Thymus (tissue), 11 donors: ENCODE data around the gene RBM5. TPM values are rescaled to one million over a fixed set of nuclear protein-coding genes. Genes with fewer than 3 reads are reported as not detected.

Source experiments
- DNase-seq, 9 donors: peaks; one replicate each; pipeline ENCODE4 v3.0.0-alpha.2; 2013; ENCODE audit warnings: low spot score in 9 of 9, low read depth in 6 of 9, missing footprints in 1 of 9
- H3K27ac ChIP-seq, 2 donors: one replicate each; pipeline ENCODE4 v1.5.1; 2013; ENCODE audit warnings: control low read depth in 1 of 2, low read depth in 1 of 2, low read length in 1 of 2, mild to moderate bottlenecking in 1 of 2, moderate library complexity in 1 of 2
- H3K27me3 ChIP-seq, 2 donors: one replicate each; pipeline ENCODE4 v1.5.1; 2013; ENCODE audit warnings: low read length in 1 of 2; ENCODE audit not compliant: control insufficient read depth in 2 of 2, insufficient read depth in 1 of 2
- H3K36me3 ChIP-seq, 2 donors: one replicate each; pipeline ENCODE4 v1.5.1; 2013; ENCODE audit warnings: low read length in 1 of 2, mild to moderate bottlenecking in 1 of 2, moderate library complexity in 1 of 2; ENCODE audit not compliant: control insufficient read depth in 2 of 2, insufficient read depth in 2 of 2
- H3K4me1 ChIP-seq, 2 donors: one replicate each; pipeline ENCODE4 v1.5.1; 2013; ENCODE audit warnings: low read length in 2 of 2; ENCODE audit not compliant: control insufficient read depth in 2 of 2, insufficient read depth in 2 of 2
- H3K4me3 ChIP-seq, 2 donors: one replicate each; pipeline ENCODE4 v1.5.1; 2013; ENCODE audit warnings: low read length in 2 of 2, control low read depth in 1 of 2, mild to moderate bottlenecking in 1 of 2
- H3K9me3 ChIP-seq, 2 donors: one replicate each; pipeline ENCODE4 v1.5.1; 2013; ENCODE audit warnings: low read length in 1 of 2, mild to moderate bottlenecking in 1 of 2; ENCODE audit not compliant: control insufficient read depth in 2 of 2, insufficient read depth in 1 of 2
- WGBS: extraction: QIAGEN DNeasy Blood & Tissue Kit; methylation state at CpG from one replicate; pipeline ENCODE4 v1.1.7; 2013; 5-methylcytosine and 5-hydroxymethylcytosine counted together
- polyA plus RNA-seq: library from polyadenylated mRNA; stranded (reverse); fragments of 200-250 nt; gene quantifications from one replicate; pipeline ENCODE4 v1.2.3, GENCODE V29; 2013
- total RNA-seq: library from RNA; stranded (reverse); fragments of 120-200 nt; gene quantifications from one replicate; pipeline ENCODE4 v1.2.4, GENCODE V29; 2013
- donor health status: healthy.

Gene RBM5
- total and polyA plus RNA-seq, 2 donors, result 142 to 219 TPM

GRCh38 chr3:50154840-50155490 is 66.2 kb downstream of the RBM5 start, which contains the start of gene SEMA3F:
TSS of gene SEMA3F (plus strand) at chr3:50155324. CDS start at chr3:50159623, 4,299 bp downstream.
- H3K27ac ChIP-seq, result no peak within 1 kb of the TSS
- H3K36me3 ChIP-seq, result no peaks in the 10 kb centered on the region
- H3K4me3 ChIP-seq, result peak within 1 kb of the TSS; percentile 25 to 64
- no peaks in the 10 kb centered on the region for H3K9me3 ChIP-seq
- peak in 8 of 9 donors; percentile 30 to 86 (median 64) for DNase-seq
- H3K4me1 ChIP-seq, result peaks cover 11 to 63% of the 10 kb centered on the region in 2 donors
- peaks cover 25 to 56% of the 10 kb centered on the region in 2 donors for H3K27me3 ChIP-seq
- WGBS, result under 1% methylated on average over 98 of the region's 98 CpGs

GRCh38 chr3:50155491-50155878 is 66.8 kb downstream of the RBM5 start:
- Histone ChIP-seq H3K4me3 (peak overlapping the region; percentile 25 to 64), H3K9me3 (no peaks in the 10 kb centered on the region), H3K36me3 (no peaks in the 10 kb centered on the region), H3K4me1 (peaks cover 11 to 58% of the 10 kb centered on the region in 2 donors), H3K27ac (no peak overlapping the region), H3K27me3 (peaks cover 25 to 56% of the 10 kb centered on the region in 2 donors)
- peak in 1 of 9 donors; percentile 11 for DNase-seq
- WGBS, result 3% methylated on average over 37 of the region's 37 CpGs

DNA sequence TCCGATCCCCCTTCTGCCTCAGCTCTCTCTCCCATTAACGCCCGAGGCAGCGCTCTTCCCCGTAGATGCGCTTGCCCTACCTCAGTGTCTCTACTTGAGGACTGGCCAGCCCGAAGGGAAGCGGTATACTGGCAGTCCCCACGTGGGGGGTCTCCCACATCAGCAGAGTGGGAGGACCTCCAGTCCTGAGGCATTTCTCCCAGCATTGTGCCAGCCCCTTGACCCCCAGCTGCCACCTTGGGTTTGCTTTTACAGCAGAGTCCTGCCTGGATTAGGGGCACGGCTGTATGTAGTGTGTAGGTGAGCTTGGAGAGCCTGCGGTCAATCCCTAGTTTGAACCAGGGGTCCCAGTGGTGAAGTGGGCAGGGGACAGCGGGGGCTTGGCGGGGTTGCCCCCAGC is 67.2 kb downstream of the RBM5 start:
- 40% methylated on average over 13 of the region's 13 CpGs for WGBS
- peak overlapping the region; percentile 25 to 64 for H3K4me3 ChIP-seq
- no peaks in the 10 kb centered on the region for H3K36me3 ChIP-seq
- peak in 2 of 9 donors; percentile 13 for DNase-seq
- peaks cover 25 to 56% of the 10 kb centered on the region in 2 donors for H3K27me3 ChIP-seq
- H3K27ac ChIP-seq, result no peak overlapping the region
- H3K4me1 ChIP-seq, result peaks cover 11 to 57% of the 10 kb centered on the region in 2 donors
- no peaks in the 10 kb centered on the region for H3K9me3 ChIP-seq

DNA sequence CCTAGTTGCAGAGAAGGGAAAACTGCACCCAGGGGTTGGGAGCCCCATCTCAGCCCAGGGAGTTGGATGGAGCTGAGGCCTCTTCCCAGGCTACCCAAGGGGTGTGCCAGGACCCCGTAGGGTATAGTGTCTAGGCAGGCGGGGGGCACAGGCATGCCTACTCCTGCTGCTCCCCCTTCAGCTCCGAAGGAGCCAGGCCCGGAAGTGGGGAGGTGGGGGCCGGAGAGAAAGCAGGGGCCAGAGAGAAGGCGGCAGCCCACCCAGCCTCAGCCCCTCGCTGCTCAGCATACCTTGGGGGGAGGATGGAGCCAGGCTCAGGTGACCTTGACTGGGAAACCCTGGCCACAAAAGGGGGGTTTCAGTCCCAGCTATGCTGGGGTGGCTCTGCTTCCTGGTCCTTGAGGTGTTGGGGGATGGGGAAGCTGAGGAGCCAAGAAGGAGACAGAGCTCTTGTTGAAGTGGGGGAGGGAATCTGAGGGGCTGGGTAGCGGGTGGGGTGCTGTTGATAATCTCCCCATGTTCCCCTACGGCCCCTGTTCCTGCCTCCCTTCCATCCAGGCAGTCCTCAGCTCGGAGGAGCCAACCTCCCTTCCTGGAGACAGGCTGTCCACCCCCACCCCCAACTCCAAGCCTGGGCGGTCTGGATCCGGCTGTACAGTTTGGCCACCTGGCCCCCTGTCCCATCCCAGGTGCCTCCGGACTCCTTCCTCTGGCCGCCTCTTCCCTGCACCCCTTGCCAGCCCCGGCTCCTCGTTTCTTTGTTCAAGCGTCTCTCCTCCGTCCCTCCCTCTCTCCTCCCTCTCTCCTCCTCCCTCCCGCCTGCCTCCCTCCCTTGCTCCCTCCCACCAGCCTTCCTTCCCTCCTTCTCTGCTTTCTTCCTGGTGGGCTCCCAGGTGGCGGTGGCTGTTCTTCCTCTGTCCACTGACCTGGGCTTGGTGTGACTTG is 68.1 kb downstream of the RBM5 start:
- WGBS, result 59% methylated on average over 20 of the region's 20 CpGs
- peaks cover 25 to 56% of the 10 kb centered on the region in 2 donors for H3K27me3 ChIP-seq
- H3K9me3 ChIP-seq, result no peaks in the 10 kb centered on the region
- H3K36me3 ChIP-seq, result no peaks in the 10 kb centered on the region
- peaks cover 11 to 51% of the 10 kb centered on the region in 2 donors for H3K4me1 ChIP-seq
- peak overlapping the region in 1 of 2 donors; percentile 26 for H3K4me3 ChIP-seq
- H3K27ac ChIP-seq, result peak overlapping the region; percentile 50 to 52
- DNase-seq, result peak in 1 of 9 donors; percentile 35

DNA sequence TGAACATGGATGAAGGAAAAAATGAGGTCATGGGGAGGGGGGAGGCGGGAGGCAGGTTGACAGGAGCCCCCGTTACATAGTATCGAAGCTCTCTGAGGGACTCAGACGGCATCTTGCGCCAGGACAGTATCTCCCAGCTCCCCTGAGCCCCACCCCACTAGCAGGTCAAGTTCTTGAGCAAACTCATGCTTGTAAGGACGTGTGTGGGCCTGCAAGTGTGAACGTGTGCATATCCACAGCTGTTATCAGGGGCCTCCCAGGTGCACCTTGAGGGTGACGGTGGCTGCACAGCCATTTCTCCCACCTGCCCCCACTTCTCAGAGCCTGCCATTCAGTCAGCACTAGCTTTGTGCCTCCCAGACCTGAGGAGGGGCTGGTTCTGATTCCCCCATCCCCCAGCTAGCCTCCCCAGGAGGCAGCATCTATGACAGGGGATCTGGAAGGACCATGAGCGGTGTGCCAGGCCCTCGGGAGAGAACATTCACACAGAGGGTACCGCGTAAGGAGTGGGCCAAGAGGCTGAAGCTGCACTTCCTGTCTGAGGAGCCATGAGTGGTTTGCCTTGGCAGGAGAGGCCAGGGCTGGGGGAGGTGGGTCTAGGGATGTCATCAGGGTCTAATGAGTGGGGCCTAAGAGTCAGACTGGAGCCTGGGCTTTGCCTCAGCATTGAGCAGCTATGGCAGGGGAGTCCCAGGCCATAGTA is 69.3 kb downstream of the RBM5 start:
- H3K27me3 ChIP-seq, result peaks cover 25 to 52% of the 10 kb centered on the region in 2 donors
- no peak overlapping the region for H3K4me3 ChIP-seq
- H3K9me3 ChIP-seq, result no peaks in the 10 kb centered on the region
- H3K4me1 ChIP-seq, result peaks cover 11 to 46% of the 10 kb centered on the region in 2 donors
- peak overlapping the region in 1 of 2 donors; percentile 50 for H3K27ac ChIP-seq
- no peaks in the 10 kb centered on the region for H3K36me3 ChIP-seq
- WGBS, result 68% methylated on average over 12 of the region's 12 CpGs
- DNase-seq, result peak in 3 of 9 donors; percentile 35 to 68 (median 47)

DNA sequence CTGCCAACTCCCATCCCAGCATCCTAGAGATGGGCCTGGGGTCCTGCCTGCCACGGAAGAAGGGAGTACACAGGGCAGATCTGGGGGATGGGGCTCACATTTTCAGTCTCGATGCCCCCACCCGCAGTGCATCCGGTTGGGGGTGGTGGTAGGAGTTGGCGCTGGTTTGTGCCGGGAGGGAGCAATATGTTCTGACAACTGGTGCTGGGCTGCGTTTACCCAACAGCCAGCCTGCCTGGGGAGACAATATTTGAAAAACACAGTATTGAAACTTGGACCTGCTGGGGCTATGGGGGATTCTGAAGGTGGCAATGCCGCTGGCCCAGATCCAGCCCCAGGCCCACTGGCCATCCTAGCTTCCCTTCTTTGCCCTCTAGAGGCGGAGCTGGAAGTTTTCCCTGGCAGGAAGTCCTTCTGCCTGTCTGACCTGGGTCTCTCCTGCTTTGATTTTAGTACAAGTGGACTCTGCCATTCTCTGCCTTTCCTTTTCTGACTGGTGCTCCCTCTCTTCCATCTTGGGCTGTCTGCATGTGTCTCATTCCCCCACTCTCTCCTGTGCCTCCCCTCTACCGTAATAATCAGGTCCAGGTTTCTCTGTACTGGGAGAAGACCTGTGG is 69.9 kb downstream of the RBM5 start:
- no peak overlapping the region for H3K4me3 ChIP-seq
- DNase-seq, result peak in 1 of 9 donors; percentile 12
- H3K4me1 ChIP-seq, result peaks cover 11 to 46% of the 10 kb centered on the region in 2 donors
- no peaks in the 10 kb centered on the region for H3K9me3 ChIP-seq
- no peaks in the 10 kb centered on the region for H3K36me3 ChIP-seq
- WGBS, result 90% methylated on average over 10 of the region's 10 CpGs
- peak overlapping the region in 1 of 2 donors; percentile 50 for H3K27ac ChIP-seq
- H3K27me3 ChIP-seq, result peaks cover 25 to 45% of the 10 kb centered on the region in 2 donors

DNA sequence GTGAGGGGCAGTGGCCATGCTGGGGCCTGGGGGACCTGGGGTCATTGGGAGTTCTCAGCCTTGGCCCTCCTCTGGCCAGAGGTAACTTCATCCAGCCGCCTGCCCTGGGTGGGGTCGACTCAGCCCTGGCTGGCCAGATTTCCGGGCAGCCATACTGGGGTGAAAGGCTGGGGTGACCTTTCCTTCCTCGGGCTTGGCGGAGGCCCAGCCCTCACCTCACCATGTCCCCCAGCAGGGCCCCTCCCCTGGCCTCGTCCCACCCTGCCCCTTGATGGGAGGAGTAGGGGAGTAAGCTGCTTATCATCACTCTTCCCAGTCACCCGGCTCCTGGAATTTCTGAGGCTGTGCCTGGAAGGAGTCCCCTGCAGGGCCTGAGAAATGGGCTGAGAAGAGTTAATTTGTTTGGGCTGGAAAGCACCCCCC is 71.9 kb downstream of the RBM5 start:
- H3K4me3 ChIP-seq, result no peak overlapping the region
- no peak for DNase-seq
- no peak overlapping the region for H3K27ac ChIP-seq
- no peaks in the 10 kb centered on the region for H3K36me3 ChIP-seq
- 93% methylated on average over 7 of the region's 7 CpGs for WGBS
- peaks cover 6 to 51% of the 10 kb centered on the region in 2 donors for H3K4me1 ChIP-seq
- H3K27me3 ChIP-seq, result peaks cover 13 to 33% of the 10 kb centered on the region in 2 donors
- H3K9me3 ChIP-seq, result no peaks in the 10 kb centered on the region

GRCh38 chr3:50161320-50161719 is 72.6 kb downstream of the RBM5 start:
- Histone ChIP-seq H3K9me3 (no peaks in the 10 kb centered on the region), H3K27ac (no peak overlapping the region), H3K36me3 (no peaks in the 10 kb centered on the region), H3K27me3 (peaks cover 6 to 25% of the 10 kb centered on the region in 2 donors), H3K4me3 (no peak overlapping the region), H3K4me1 (peaks cover 5 to 51% of the 10 kb centered on the region in 2 donors)
- DNase-seq, result no peak
- WGBS, result 96% methylated on average over 13 of the region's 13 CpGs
